Activated CD8-positive, alpha-beta T cell treated with anti-CD3 and anti-CD28 coated beads for 36 hours (primary cell): ENCODE measurements around the gene UBE2QL1. TPM values are rescaled to one million over a fixed set of nuclear protein-coding genes. Genes with fewer than 3 reads are reported as not detected.

ENCODE experiments used
- ATAC-seq: fragments of 200-7000 bp; cut with Tn5 transposase; one replicate; pipeline ENCODE4 v1.10.0; 2021; ENCODE audit warnings: mild to moderate bottlenecking, moderate library complexity
- CTCF ChIA-PET: fragments of 350-600 bp; sonication (Branson Sonifier 250); formaldehyde crosslinking; loops from one replicate; lab custom pipeline; 2021; ENCODE audit warnings: antibody characterized with exemption; lab: Charles Lee
- POLR2A ChIA-PET: fragments of 350-600 bp; sonication (Branson Sonifier 250); formaldehyde crosslinking; loops from one replicate; lab custom pipeline; 2021; ENCODE audit warnings: antibody characterized with exemption; lab: Charles Lee
- DNase-seq: peaks from one replicate; pipeline ENCODE4 v3.0.0-alpha.2; 2020
- H3K27ac Mint-ChIP-seq: one replicate; pipeline ENCODE4 v1.8.0; 2021; ENCODE audit warnings: mild to moderate bottlenecking, mixed read lengths
- H3K27me3 Mint-ChIP-seq: one replicate; pipeline ENCODE4 v1.8.0; 2021; ENCODE audit warnings: mixed read lengths
- H3K36me3 Mint-ChIP-seq: one replicate; pipeline ENCODE4 v1.8.0; 2021; ENCODE audit warnings: low read depth, mixed read lengths
- H3K4me1 Mint-ChIP-seq: one replicate; pipeline ENCODE4 v1.8.0; 2021; ENCODE audit warnings: low read depth, mixed read lengths
- H3K4me3 Mint-ChIP-seq: one replicate; pipeline ENCODE4 v1.8.0; 2021; ENCODE audit warnings: mild to moderate bottlenecking, moderate library complexity, mixed read lengths
- H3K9me3 Mint-ChIP-seq: one replicate; pipeline ENCODE4 v1.8.0; 2021; ENCODE audit warnings: mixed read lengths
- intact Hi-C: fragments of 100-400 bp; cut with micrococcal nuclease; formaldehyde crosslinking; loops from one replicate; pipeline ENCODE4 v1.10.0; 2022
- total RNA-seq, 2 experiments: library from RNA; stranded (reverse); gene quantifications; one replicate each; pipeline ENCODE4 v1.2.3, GENCODE V29; 2021
- TF ChIP-seq, protein P1 (sequence below): fragments of 200-600 bp; IDR thresholded peaks from one replicate; pipeline ENCODE4 v1.8.0; 2022; ENCODE audit warnings: antibody characterized with exemption, mild to moderate bottlenecking

The UBE2QL1 gene
- total RNA-seq, 2 experiments from 2014 or later = not detected

DNA sequence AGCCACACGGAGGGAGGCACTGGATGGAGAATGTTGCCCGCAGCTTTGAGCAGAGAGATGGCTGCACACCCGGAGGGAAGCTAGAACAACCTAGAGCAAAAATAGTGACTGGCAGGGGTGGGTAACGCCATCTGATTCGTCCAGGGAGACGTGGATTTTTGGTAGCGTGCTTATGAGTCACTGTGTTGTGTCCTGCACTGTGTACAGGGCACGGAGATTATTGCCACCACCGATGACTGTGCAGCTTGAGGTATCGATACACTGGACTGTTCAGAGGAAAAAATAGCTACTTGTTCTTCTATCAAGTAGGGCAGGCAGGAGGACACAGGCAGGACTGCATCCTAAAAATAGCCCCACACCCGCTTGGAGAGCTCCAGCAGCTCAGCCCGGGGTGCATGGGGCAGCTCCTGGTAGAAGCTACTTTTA is 6.0 kb downstream of the UBE2QL1 start:
- Mint-ChIP-seq H3K36me3 (no peaks in the 10 kb centered on the region), H3K4me3 (no peak overlapping the region), H3K27ac (no peak overlapping the region), H3K9me3 (no peaks in the 10 kb centered on the region), H3K27me3 (peaks cover 53% of the 10 kb centered on the region), H3K4me1 (peaks cover 6% of the 10 kb centered on the region)
- intact Hi-C loops = no loop called here
- no peak for ATAC-seq
- POLR2A ChIA-PET = no interaction called here
- DNase-seq = no peak
- CTCF ChIA-PET = no interaction called here
- TF ChIP-seq, protein P1, sequence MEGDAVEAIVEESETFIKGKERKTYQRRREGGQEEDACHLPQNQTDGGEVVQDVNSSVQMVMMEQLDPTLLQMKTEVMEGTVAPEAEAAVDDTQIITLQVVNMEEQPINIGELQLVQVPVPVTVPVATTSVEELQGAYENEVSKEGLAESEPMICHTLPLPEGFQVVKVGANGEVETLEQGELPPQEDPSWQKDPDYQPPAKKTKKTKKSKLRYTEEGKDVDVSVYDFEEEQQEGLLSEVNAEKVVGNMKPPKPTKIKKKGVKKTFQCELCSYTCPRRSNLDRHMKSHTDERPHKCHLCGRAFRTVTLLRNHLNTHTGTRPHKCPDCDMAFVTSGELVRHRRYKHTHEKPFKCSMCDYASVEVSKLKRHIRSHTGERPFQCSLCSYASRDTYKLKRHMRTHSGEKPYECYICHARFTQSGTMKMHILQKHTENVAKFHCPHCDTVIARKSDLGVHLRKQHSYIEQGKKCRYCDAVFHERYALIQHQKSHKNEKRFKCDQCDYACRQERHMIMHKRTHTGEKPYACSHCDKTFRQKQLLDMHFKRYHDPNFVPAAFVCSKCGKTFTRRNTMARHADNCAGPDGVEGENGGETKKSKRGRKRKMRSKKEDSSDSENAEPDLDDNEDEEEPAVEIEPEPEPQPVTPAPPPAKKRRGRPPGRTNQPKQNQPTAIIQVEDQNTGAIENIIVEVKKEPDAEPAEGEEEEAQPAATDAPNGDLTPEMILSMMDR = no peak

DNA sequence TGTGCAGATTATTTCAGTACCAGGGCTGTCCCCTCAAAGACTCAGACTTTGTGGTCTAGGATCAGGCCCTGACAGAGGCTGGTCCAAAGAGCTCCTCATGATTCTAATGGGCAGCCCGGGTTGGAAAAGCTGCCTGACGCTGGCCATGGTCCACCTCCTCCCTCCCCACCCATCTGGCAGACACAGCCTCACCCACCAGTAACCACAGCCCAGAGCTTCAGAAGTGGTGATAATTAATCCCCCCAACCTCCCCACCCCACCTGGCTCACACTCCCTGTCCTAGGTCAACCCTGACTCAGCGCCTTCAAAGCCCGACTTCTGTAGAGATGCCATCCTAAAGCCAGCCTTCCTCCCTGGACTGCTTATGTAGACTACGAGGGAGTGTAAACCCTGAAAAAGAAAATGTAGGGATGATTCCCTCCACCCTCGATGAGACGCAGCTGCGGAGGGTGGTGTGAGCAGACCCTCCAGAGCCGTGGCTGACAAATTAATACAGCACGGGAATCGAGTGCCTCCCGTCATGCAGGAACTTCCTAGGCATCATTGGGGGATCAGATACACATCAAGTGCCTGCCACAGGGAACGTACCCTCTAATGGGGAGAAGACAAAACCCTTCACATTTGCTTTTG is 7.0 kb downstream of the UBE2QL1 start:
- TF ChIP-seq, protein P1 = no peak
- POLR2A ChIA-PET = no interaction called here
- Mint-ChIP-seq H3K4me3 (no peak overlapping the region), H3K27ac (no peak overlapping the region), H3K36me3 (no peaks in the 10 kb centered on the region), H3K9me3 (no peaks in the 10 kb centered on the region), H3K4me1 (no peaks in the 10 kb centered on the region), H3K27me3 (peaks cover 42% of the 10 kb centered on the region)
- DNase-seq (no peak), ATAC-seq (no peak)
- intact Hi-C loops = no loop called here
- CTCF ChIA-PET = no interaction called here

DNA sequence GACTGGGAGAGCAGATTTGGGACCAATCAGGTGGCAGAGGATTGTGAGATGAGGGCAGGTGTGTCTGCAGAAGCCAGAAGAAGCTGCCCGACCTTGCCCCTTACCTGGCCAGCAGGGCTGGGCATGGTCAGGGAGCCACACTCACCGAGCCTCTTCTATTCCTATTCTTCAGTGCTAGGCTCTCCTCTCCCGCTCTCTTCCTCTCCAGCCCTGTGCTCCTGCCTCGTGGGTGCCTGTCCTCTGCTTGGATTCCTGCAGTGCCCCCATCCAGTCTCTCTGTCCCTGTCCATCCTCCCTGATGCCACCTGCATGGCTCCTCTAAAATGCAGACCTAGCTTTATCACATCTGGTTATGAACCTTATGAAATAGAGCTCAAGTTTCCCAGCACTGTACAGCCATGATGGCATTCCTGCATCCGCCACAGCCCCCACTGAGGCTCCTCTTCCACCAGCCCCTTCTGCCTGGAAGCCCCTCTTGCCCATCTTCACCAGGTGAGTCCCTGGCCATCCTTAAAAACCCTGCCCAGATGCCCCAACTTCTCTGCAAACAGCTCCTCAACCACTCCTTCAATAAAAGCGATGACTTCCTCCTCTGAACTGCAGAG is 8.2 kb downstream of the UBE2QL1 start:
- DNase-seq (no peak), ATAC-seq (no peak)
- TF ChIP-seq, protein P1 = no peak
- intact Hi-C loops = no loop called here
- Mint-ChIP-seq H3K27ac (no peak overlapping the region), H3K4me3 (no peak overlapping the region), H3K9me3 (no peaks in the 10 kb centered on the region), H3K4me1 (no peaks in the 10 kb centered on the region), H3K36me3 (no peaks in the 10 kb centered on the region), H3K27me3 (peaks cover 34% of the 10 kb centered on the region)
- ChIA-PET CTCF (interaction anchor here (1.2 kb wide), 1 partner anchor 10 kb away, joined by 4 read pairs; no protein-coding TSS in a partner anchor), POLR2A (no interaction called here)

DNA sequence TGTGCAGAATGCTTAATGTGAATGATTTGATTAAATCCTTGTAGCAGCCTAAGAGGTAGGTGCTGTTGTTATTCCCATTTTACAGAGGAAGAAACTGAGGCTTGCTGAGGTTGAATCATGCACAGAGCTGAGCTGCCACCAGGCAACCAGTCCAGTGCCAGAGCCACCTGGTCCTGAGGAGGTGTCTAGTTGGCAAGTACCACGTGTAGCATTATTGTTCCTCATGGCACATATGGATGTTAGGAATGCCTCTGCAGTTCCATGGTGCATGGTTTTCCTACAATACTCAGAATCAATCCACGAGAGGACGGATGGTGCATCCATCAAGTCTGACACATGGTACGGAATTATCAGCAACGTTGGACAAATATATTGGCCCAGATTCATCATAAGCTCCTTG is 8.9 kb downstream of the UBE2QL1 start:
- TF ChIP-seq, protein P1 = no peak
- H3K27me3 Mint-ChIP-seq = peaks cover 33% of the 10 kb centered on the region

DNA sequence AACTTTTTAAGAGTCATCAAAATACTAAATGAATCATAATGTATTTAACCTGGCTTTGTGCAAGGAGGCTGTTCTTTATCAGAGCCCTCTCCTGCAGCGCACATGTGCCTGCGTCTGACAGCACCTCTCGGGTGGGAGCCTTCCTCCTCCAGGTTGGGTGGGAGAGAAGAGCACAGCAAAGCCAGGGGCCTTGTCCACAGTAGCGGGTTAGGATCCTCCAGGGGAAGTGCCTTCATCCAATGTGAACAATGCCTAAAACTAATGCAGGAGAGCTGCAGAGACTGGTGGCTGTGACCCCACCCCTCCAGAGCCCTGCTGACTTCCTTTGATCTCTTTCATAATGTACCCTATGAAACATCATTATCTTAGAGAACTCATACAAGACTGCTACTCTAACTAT is 10.2 kb downstream of the UBE2QL1 start:
- CTCF ChIA-PET = no interaction called here
- intact Hi-C loops = no loop called here
- no peak for DNase-seq
- ATAC-seq = no peak
- POLR2A ChIA-PET = no interaction called here
- Mint-ChIP-seq H3K4me3 (no peak overlapping the region), H3K27ac (no peak overlapping the region), H3K27me3 (peaks cover 26% of the 10 kb centered on the region), H3K9me3 (no peaks in the 10 kb centered on the region), H3K36me3 (no peaks in the 10 kb centered on the region), H3K4me1 (no peaks in the 10 kb centered on the region)
- TF ChIP-seq, protein P1 = no peak

More for the DNA sequence above, 8.9 kb downstream of the UBE2QL1 start:
- H3K27ac Mint-ChIP-seq = no peak overlapping the region
- H3K9me3 Mint-ChIP-seq = no peaks in the 10 kb centered on the region
- DNase-seq = no peak
- no peaks in the 10 kb centered on the region for H3K4me1 Mint-ChIP-seq
- no peak for ATAC-seq
- no peaks in the 10 kb centered on the region for H3K36me3 Mint-ChIP-seq
- CTCF ChIA-PET = interaction anchor here (1.2 kb wide), 1 partner anchor 11 kb away, joined by 4 read pairs; no protein-coding TSS in a partner anchor
- intact Hi-C loops = no loop called here
- H3K4me3 Mint-ChIP-seq = no peak overlapping the region
- POLR2A ChIA-PET = no interaction called here
